Transverse colon (tissue), 4 donors: ENCODE data around the gene THOC7. TPM values are rescaled to one million over a fixed set of nuclear protein-coding genes. Genes with fewer than 3 reads are reported as not detected.

ENCODE experiments used
- DNase-seq: peaks from one replicate; pipeline ENCODE4 v3.0.0-alpha.2; 2019
- H3K27ac ChIP-seq, 4 donors: fragments of 200-600 bp; sonication (generic); 2 replicates each; pipeline ENCODE4 v1.5.1; 2016 to 2018; ENCODE audit warnings: inconsistent platforms in 4 of 4
- H3K27me3 ChIP-seq: fragments of 200-600 bp; sonication (generic); 2 replicates; pipeline ENCODE4 v1.5.1; 2017; ENCODE audit warnings: inconsistent platforms
- H3K36me3 ChIP-seq, 4 donors: fragments of 200-600 bp; sonication (generic); 2 replicates each; pipeline ENCODE4 v1.5.1; 2017 to 2019; ENCODE audit warnings: inconsistent platforms in 4 of 4
- H3K4me1 ChIP-seq, 4 donors: fragments of 200-600 bp; sonication (generic); 2 replicates each; pipeline ENCODE4 v1.5.1; 2017 to 2020; ENCODE audit warnings: inconsistent platforms in 4 of 4
- H3K4me3 ChIP-seq, 4 donors: fragments of 200-600 bp; sonication (generic); 1 replicate in 1 of 4; 2 replicates in 3 of 4; pipeline versions ENCODE4 v1.5.1 to v1.6.1; 2017 to 2019; ENCODE audit warnings: inconsistent platforms in 4 of 4
- H3K9me3 ChIP-seq, 2 donors: fragments of 200-600 bp; sonication (generic); 2 replicates each; pipeline ENCODE4 v1.5.1; 2017 to 2019; ENCODE audit warnings: inconsistent platforms in 2 of 2
- CTCF ChIP-seq, 5 experiments: fragments of 200-600 bp in 3 of 5; fragments of 450-650 bp in 2 of 5; sonication (generic) in 3 of 5; IDR thresholded peaks; 1 replicate in 2 of 5; 2 replicates in 3 of 5; pipeline ENCODE4 v1.5.1; 2016 to 2017; ENCODE audit warnings: antibody characterized with exemption in 5 of 5, inconsistent platforms in 3 of 5, mild to moderate bottlenecking in 2 of 5, moderate library complexity in 1 of 5
- EP300 ChIP-seq: sonication (generic); formaldehyde crosslinking; IDR thresholded peaks from one replicate; pipeline ENCODE4 v1.6.1; 2017; ENCODE audit warnings: antibody characterized with exemption, low read depth
- POLR2A ChIP-seq: fragments of 450-650 bp; IDR thresholded peaks from one replicate; pipeline ENCODE4 v1.6.1; 2016; ENCODE audit warnings: antibody characterized with exemption, mild to moderate bottlenecking, moderate library complexity
- POLR2AphosphoS5 ChIP-seq, 3 donors: sonication (generic); formaldehyde crosslinking; IDR thresholded peaks; one replicate each; pipeline ENCODE4 v1.6.1; 2016; ENCODE audit warnings: antibody characterized with exemption in 3 of 3
- WGBS, 2 donors: methylation state at CpG; one replicate each; pipeline ENCODE4 v1.1.5; 2018; ENCODE audit warnings: low coverage in 1 of 2; 5-methylcytosine and 5-hydroxymethylcytosine counted together
- in situ Hi-C, 4 donors: fragments of 200-750 bp; cut with MboI; loops; one replicate each; pipeline versions ENCODE4 v1.15.0 to v1.15.1; 2017; ENCODE audit warnings: low sequenced_read_pairs in 3 of 4, low pct_ligation_motif_present in 1 of 4, low pct_unique_long_range_greater_than_20kb in 1 of 4
- intact Hi-C: fragments of 100-400 bp; cut with DNase I; formaldehyde crosslinking; loops from one replicate; pipeline ENCODE4 v1.15.1; 2023; ENCODE audit warnings: low total_unique reads
- total RNA-seq, 4 donors: library from RNA; depleted of rRNA; stranded (reverse); fragments of >200 nt; gene quantifications; one replicate each; pipeline ENCODE4 v1.1.0, GENCODE V29; 2016

Gene THOC7
- total RNA-seq, 4 donors from 2014 or later, result 5.2 to 54.5 (median 40.8) TPM

- TF ChIP-seq CTCF (IDR thresholded peaks at IDR 0.05) (no peak), POLR2A (no peak), POLR2AphosphoS5 (IDR thresholded peaks at IDR 0.05) (no peak), EP300 (no peak)
- DNase-seq, result no peak
- Histone ChIP-seq H3K4me3 (no peak within 1 kb of the TSS), H3K27ac (no peak within 1 kb of the TSS), H3K9me3 (no peaks in the 10 kb centered on the region), H3K36me3 (no peaks in the 10 kb centered on the region), H3K27me3 (no peaks in the 10 kb centered on the region), H3K4me1 (peaks cover 0 to 4% (median 2%) of the 10 kb centered on the region in 4 donors)
- 88 to 97% methylated on average over 1 of the region's 1 CpG for WGBS, 2 donors
- in situ Hi-C loops, result loop anchor here in 3 of 4 donors (5.0 to 10.0 kb wide), 2 partner anchors 464 to 467 kb away; no protein-coding TSS in a partner anchor
- intact Hi-C loops, result loop anchor here (5.0 kb wide), 1 partner anchor 467 kb away; no protein-coding TSS in a partner anchor
Measured at GRCh38 chr3:63819151-63819398, 44.5 kb downstream of the THOC7 start, which contains the start of gene C3orf49. Gene C3orf49, plus strand, starts transcription at chr3:63819299. Its CDS starts 173 bp downstream, at chr3:63819472.

GRCh38 chr3:63818282-63819150 lies 45.1 kb downstream of the THOC7 start:
- 36 to 45% methylated on average over 3 to 10 of the region's 10 CpGs for WGBS, 2 donors
- no peaks in the 10 kb centered on the region for H3K36me3 ChIP-seq
- intact Hi-C loops, result loop anchor here (5.0 kb wide), 1 partner anchor 466 kb away; no protein-coding TSS in a partner anchor

GRCh38 chr3:63817225-63817624 lies 46.4 kb downstream of the THOC7 start:
- Histone ChIP-seq H3K27me3 (no peaks in the 10 kb centered on the region), H3K4me3 (no peak overlapping the region), H3K36me3 (no peaks in the 10 kb centered on the region), H3K4me1 (peaks cover 0 to 4% (median 2%) of the 10 kb centered on the region in 4 donors), H3K9me3 (no peaks in the 10 kb centered on the region), H3K27ac (no peak overlapping the region)
- intact Hi-C loops (loop anchor here (5.0 kb wide), 1 partner anchor 465 kb away; no protein-coding TSS in a partner anchor), in situ Hi-C loops (loop anchor here in 3 of 4 donors (5.0 to 10.0 kb wide), 2 partner anchors 462 to 465 kb away; no protein-coding TSS in a partner anchor)
- 64 to 77% methylated on average over 5 of the region's 5 CpGs for WGBS, 2 donors
- no peak for DNase-seq
- no peak for TF ChIP-seq EP300
- no peak for TF ChIP-seq CTCF (IDR thresholded peaks at IDR 0.05)
- TF ChIP-seq POLR2AphosphoS5 (IDR thresholded peaks at IDR 0.05), result no peak
- TF ChIP-seq POLR2A, result no peak

More at GRCh38 chr3:63818282-63819150, 45.1 kb downstream of the THOC7 start:
- no peaks in the 10 kb centered on the region for H3K27me3 ChIP-seq
- no peak for TF ChIP-seq EP300
- peak; percentile 84 to 92 (median 87) for TF ChIP-seq CTCF (IDR thresholded peaks at IDR 0.05)
- no peak for TF ChIP-seq POLR2A
- TF ChIP-seq POLR2AphosphoS5 (IDR thresholded peaks at IDR 0.05), result no peak
- H3K4me3 ChIP-seq, result no peak overlapping the region
- peak; percentile 60 for DNase-seq
- H3K9me3 ChIP-seq, result no peaks in the 10 kb centered on the region
- in situ Hi-C loops, result loop anchor here in 3 of 4 donors (5.0 to 10.0 kb wide), 2 partner anchors 464 to 466 kb away; no protein-coding TSS in a partner anchor
- H3K27ac ChIP-seq, result no peak overlapping the region
- H3K4me1 ChIP-seq, result peaks cover 0 to 4% (median 2%) of the 10 kb centered on the region in 4 donors

GRCh38 chr3:63814237-63814636 lies 49.4 kb downstream of the THOC7 start:
- DNase-seq, result no peak
- WGBS, 2 donors, result 92 to 100% methylated on average over 2 to 3 of the region's 3 CpGs
- in situ Hi-C loops (loop anchor here in 2 of 4 donors (10.0 kb wide), 1 partner anchor 459 kb away; no protein-coding TSS in a partner anchor), intact Hi-C loops (no loop called here)
- TF ChIP-seq CTCF (IDR thresholded peaks at IDR 0.05) (no peak), POLR2A (no peak), POLR2AphosphoS5 (IDR thresholded peaks at IDR 0.05) (no peak), EP300 (no peak)
- no peaks in the 10 kb centered on the region for H3K9me3 ChIP-seq
- no peak overlapping the region for H3K4me3 ChIP-seq
- H3K4me1 ChIP-seq, result peaks cover 0 to 4% (median 2%) of the 10 kb centered on the region in 4 donors
- H3K27ac ChIP-seq, result no peak overlapping the region
- H3K36me3 ChIP-seq, result no peaks in the 10 kb centered on the region
- no peaks in the 10 kb centered on the region for H3K27me3 ChIP-seq
